HepG2 (cell line): ENCODE measurements around the gene NAT9. TPM values are rescaled to one million over a fixed set of nuclear protein-coding genes. Genes with fewer than 3 reads are reported as not detected.

ENCODE experiments used
- ARNTL ChIP-seq: sonication (generic); formaldehyde crosslinking; IDR thresholded peaks from 2 replicates; pipeline ENCODE4 v1.4.0; 2020; ENCODE audit warnings: mild to moderate bottlenecking, missing genetic modification reagents
- ATF7 ChIP-seq, 2 experiments: fragments of 450-650 bp in 1 of 2; sonication (generic) in 1 of 2; formaldehyde crosslinking in 1 of 2; IDR thresholded peaks; 2 replicates each; pipeline versions ENCODE4 v1.4.0 to v1.6.1; 2016 to 2020; ENCODE audit warnings: antibody characterized with exemption in 1 of 2, mild to moderate bottlenecking in 1 of 2, missing genetic modification reagents in 1 of 2
- CREM ChIP-seq, 2 experiments: sonication (generic) in 1 of 2; formaldehyde crosslinking in 1 of 2; IDR thresholded peaks; 2 replicates each; pipeline versions ENCODE4 v1.4.0 to v1.6.1; 2016 to 2020; ENCODE audit warnings: antibody characterized with exemption in 1 of 2, mild to moderate bottlenecking in 1 of 2, missing genetic modification reagents in 1 of 2
- EED ChIP-seq: sonication (generic); formaldehyde crosslinking; IDR thresholded peaks from 2 replicates; pipeline ENCODE4 v1.5.0; 2020; ENCODE audit warnings: mild to moderate bottlenecking, missing genetic modification reagents
- ELF4 ChIP-seq: sonication (generic); formaldehyde crosslinking; IDR thresholded peaks from 2 replicates; pipeline ENCODE4 v1.5.0; 2020; ENCODE audit warnings: missing genetic modification reagents, mild to moderate bottlenecking, moderate library complexity, borderline replicate concordance
- FOXJ3 ChIP-seq: sonication (generic); formaldehyde crosslinking; IDR thresholded peaks from 2 replicates; pipeline ENCODE4 v1.4.0; 2020; ENCODE audit warnings: missing genetic modification reagents, mild to moderate bottlenecking, borderline replicate concordance
- MXD1 ChIP-seq: sonication (generic); formaldehyde crosslinking; IDR thresholded peaks from 2 replicates; pipeline ENCODE4 v1.4.0; 2020; ENCODE audit warnings: mild to moderate bottlenecking, missing genetic modification reagents
- MYC ChIP-seq: sonication (generic); formaldehyde crosslinking; IDR thresholded peaks from 2 replicates; pipeline ENCODE4 v1.9.0; 2021; ENCODE audit warnings: missing genetic modification reagents, borderline replicate concordance
- MZF1 ChIP-seq: sonication (generic); formaldehyde crosslinking; IDR thresholded peaks from 2 replicates; pipeline ENCODE4 v1.8.1; 2023; ENCODE audit warnings: mild to moderate bottlenecking, missing genetic modification reagents, borderline replicate concordance
- NFE2L2 ChIP-seq: fragments of 150-350 bp; IDR thresholded peaks from 2 replicates; pipeline ENCODE4 v1.6.1; 2014; ENCODE audit warnings: low read length
- PHF5A ChIP-seq: IDR thresholded peaks from one replicate; pipeline ENCODE4 v1.6.1; 2018; ENCODE audit warnings: low read depth, missing genetic modification reagents; ENCODE audit not compliant: unreplicated experiment
- SALL1 ChIP-seq: sonication (generic); formaldehyde crosslinking; IDR thresholded peaks from 2 replicates; pipeline ENCODE4 v1.8.0; 2022; ENCODE audit warnings: mild to moderate bottlenecking, missing genetic modification reagents
- SKI ChIP-seq: fragments of 450-650 bp; IDR thresholded peaks from one replicate; pipeline ENCODE4 v1.6.1; 2018; ENCODE audit warnings: mild to moderate bottlenecking; ENCODE audit not compliant: partially characterized antibody
- SNAPC2 ChIP-seq: sonication (generic); formaldehyde crosslinking; IDR thresholded peaks from 2 replicates; pipeline ENCODE4 v1.8.1; 2022; ENCODE audit warnings: mild to moderate bottlenecking, missing genetic modification reagents
- TAF1 ChIP-seq: sonication (generic); formaldehyde crosslinking; IDR thresholded peaks from 2 replicates; pipeline ENCODE4 v1.4.0; 2020; ENCODE audit warnings: missing genetic modification reagents
- ZNF18 ChIP-seq: sonication (generic); formaldehyde crosslinking; IDR thresholded peaks from 2 replicates; pipeline ENCODE4 v1.8.0; 2022; ENCODE audit warnings: mild to moderate bottlenecking, missing genetic modification reagents; ENCODE audit not compliant: insufficient replicate concordance
- ZNF260 ChIP-seq: sonication (generic); formaldehyde crosslinking; IDR thresholded peaks from 2 replicates; pipeline ENCODE4 v1.4.0; 2020; ENCODE audit warnings: missing genetic modification reagents, low read depth, mild to moderate bottlenecking, borderline replicate concordance
- ZNF713 ChIP-seq: sonication (generic); formaldehyde crosslinking; IDR thresholded peaks from 2 replicates; pipeline ENCODE4 v1.4.0; 2020; ENCODE audit warnings: mild to moderate bottlenecking, missing genetic modification reagents
- ZNF75D ChIP-seq: sonication (generic); formaldehyde crosslinking; IDR thresholded peaks from 2 replicates; pipeline ENCODE4 v1.8.1; 2023; ENCODE audit warnings: missing genetic modification reagents, mild to moderate bottlenecking, borderline replicate concordance
- ZNF773 ChIP-seq: sonication (generic); formaldehyde crosslinking; IDR thresholded peaks from 2 replicates; pipeline ENCODE4 v1.4.0; 2020; ENCODE audit warnings: missing genetic modification reagents, borderline replicate concordance
- ZNF776 ChIP-seq: sonication (generic); formaldehyde crosslinking; IDR thresholded peaks from 2 replicates; pipeline ENCODE4 v1.4.0; 2020; ENCODE audit warnings: mild to moderate bottlenecking, missing genetic modification reagents
- ZNF788 ChIP-seq: sonication (generic); formaldehyde crosslinking; IDR thresholded peaks from 2 replicates; pipeline ENCODE4 v1.5.0; 2020; ENCODE audit warnings: mild to moderate bottlenecking, missing genetic modification reagents, borderline replicate concordance
- polyA plus RNA-seq, 8 experiments: library from polyadenylated mRNA; depleted of rRNA in 3 of 8; stranded (reverse) in 7 of 8; unstranded in 1 of 8; fragments of >200 nt; fragmentation: Illumina TruSeq in 4 of 8; extraction: Trizol in 4 of 8; gene quantifications; 2 replicates each; pipeline versions ENCODE4 v1.2.1 to v1.2.3, GENCODE V29; 2011 to 2016; ENCODE audit warnings: low read depth in 4 of 8, missing spikeins in 1 of 8, mixed read lengths in 1 of 8; ENCODE audit not compliant: insufficient read depth in 1 of 8
- total RNA-seq, 5 experiments: library from RNA; depleted of rRNA; stranded (reverse); fragments of >200 nt; fragmentation: Illumina TruSeq; extraction: Trizol; gene quantifications; 2 replicates each; pipeline ENCODE4 v1.2.3, GENCODE V29; 2016; ENCODE audit warnings: low read depth in 1 of 5
- TF ChIP-seq, protein P1 (sequence below): sonication (generic); formaldehyde crosslinking; IDR thresholded peaks from 2 replicates; pipeline ENCODE4 v1.4.0; 2020; ENCODE audit warnings: missing genetic modification reagents, borderline replicate concordance

Gene NAT9
- total and polyA plus RNA-seq, 2 of the 13 experiments (the other 11 are each of a cell fraction or from before 2014, with no cell fraction given) = 39.7 to 44.2 TPM

DNA sequence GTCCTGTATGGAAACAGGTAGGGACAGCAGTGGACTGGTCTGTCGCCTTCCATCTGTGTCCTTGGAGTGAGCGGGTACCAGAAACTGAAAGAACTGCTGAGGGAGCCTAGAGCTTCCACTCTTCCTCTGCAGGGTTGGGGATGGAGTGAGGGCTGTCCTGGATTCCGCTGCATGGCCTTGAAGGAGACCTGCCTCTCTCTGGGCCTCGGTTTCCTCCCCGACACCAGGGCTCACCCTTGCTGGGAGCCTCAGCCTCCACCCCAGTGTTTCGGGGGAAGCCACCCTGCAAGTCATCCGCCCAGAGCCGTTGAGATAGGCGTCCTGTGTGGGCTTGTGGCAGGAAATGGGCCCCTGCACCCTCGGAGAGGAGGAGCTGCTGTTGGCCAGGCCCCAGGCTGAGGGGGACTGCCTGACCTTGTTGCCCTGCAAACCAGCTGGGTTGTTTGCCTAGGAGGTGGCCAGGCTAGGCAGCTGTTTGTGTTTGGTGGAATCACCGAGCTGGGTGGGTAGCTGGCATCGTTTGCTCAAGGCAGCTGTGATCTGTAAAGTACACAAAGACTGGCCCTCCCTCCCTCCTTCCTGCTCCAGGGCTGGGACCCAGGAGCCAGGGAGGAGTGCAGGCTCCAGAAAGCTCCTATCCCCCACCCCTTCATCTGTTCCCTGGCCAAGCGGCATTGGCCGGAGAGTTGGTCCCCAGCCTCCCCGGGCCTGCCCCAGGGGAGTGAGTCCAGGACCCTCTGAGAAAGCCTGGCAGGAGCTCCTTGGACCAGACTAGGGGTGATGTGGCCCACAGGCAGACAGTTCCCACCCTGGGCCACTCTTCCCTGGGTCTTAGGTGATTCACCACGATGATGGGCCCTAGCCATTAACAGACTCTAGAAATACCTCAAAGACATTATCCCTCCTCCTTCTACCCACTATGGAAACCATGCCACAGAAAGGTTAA, 37.8 kb downstream of the NAT9 start (continued):
- TF ChIP-seq, protein P1, sequence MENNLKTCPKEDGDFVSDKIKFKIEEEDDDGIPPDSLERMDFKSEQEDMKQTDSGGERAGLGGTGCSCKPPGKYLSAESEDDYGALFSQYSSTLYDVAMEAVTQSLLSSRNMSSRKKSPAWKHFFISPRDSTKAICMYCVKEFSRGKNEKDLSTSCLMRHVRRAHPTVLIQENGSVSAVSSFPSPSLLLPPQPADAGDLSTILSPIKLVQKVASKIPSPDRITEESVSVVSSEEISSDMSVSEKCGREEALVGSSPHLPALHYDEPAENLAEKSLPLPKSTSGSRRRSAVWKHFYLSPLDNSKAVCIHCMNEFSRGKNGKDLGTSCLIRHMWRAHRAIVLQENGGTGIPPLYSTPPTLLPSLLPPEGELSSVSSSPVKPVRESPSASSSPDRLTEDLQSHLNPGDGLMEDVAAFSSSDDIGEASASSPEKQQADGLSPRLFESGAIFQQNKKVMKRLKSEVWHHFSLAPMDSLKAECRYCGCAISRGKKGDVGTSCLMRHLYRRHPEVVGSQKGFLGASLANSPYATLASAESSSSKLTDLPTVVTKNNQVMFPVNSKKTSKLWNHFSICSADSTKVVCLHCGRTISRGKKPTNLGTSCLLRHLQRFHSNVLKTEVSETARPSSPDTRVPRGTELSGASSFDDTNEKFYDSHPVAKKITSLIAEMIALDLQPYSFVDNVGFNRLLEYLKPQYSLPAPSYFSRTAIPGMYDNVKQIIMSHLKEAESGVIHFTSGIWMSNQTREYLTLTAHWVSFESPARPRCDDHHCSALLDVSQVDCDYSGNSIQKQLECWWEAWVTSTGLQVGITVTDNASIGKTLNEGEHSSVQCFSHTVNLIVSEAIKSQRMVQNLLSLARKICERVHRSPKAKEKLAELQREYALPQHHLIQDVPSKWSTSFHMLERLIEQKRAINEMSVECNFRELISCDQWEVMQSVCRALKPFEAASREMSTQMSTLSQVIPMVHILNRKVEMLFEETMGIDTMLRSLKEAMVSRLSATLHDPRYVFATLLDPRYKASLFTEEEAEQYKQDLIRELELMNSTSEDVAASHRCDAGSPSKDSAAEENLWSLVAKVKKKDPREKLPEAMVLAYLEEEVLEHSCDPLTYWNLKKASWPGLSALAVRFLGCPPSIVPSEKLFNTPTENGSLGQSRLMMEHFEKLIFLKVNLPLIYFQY = no peak
- TF ChIP-seq ZNF18 (CRISPR knock-in tag) = no peak
- TF ChIP-seq CREM (IDR thresholded peaks at IDR 0.05) = peak; percentile 29
- no peak; the same call in 1 of the 2 replicates for TF ChIP-seq CREM (CRISPR knock-in tag; IDR thresholded peaks at IDR 0.05)
- TF ChIP-seq ZNF776 (CRISPR knock-in tag) = no peak; the same call in 1 of the 2 replicates
- TF ChIP-seq ZNF260 = no peak
- TF ChIP-seq TAF1 = peak; percentile 26; the same call in 1 of the 2 replicates
- TF ChIP-seq ELF4 = no peak
- TF ChIP-seq ARNTL = 0 out of 2 replicates have a peak, but pooled peaks have one; percentile 49
- TF ChIP-seq ZNF713 (CRISPR knock-in tag) = no peak
- peak; percentile 61; the same call in 1 of the 2 replicates for TF ChIP-seq ZNF788 (CRISPR knock-in tag)
- no peak for TF ChIP-seq MYC (CRISPR knock-in tag)
- TF ChIP-seq EED (CRISPR knock-in tag) = peak; percentile 47; the same call in 1 of the 2 replicates
- TF ChIP-seq SKI = no peak
- TF ChIP-seq FOXJ3 (CRISPR knock-in tag) = peak; percentile 61; the same call in 1 of the 2 replicates
- no peak for TF ChIP-seq ATF7 (IDR thresholded peaks at IDR 0.05)
- no peak for TF ChIP-seq ATF7 (CRISPR knock-in tag; IDR thresholded peaks at IDR 0.05)
- TF ChIP-seq ZNF773 (CRISPR knock-in tag) = no peak
- peak; percentile 50; the same call in 1 of the 2 replicates for TF ChIP-seq MXD1 (CRISPR knock-in tag)
- TF ChIP-seq MZF1 (CRISPR knock-in tag) = no peak
- TF ChIP-seq PHF5A = no peak
- no peak for TF ChIP-seq ZNF75D
- no peak for TF ChIP-seq SNAPC2 (CRISPR knock-in tag)
- TF ChIP-seq NFE2L2 = no peak
- TF ChIP-seq SALL1 (CRISPR knock-in tag) = peak; percentile 80
